GM12801 (cell line): ENCODE measurements around the gene MYMX.

Experiments
- CTCF ChIP-seq: IDR thresholded peaks from one replicate; pipeline ENCODE4 v1.5.1; 2011; ENCODE audit warnings: control low read depth; ENCODE audit not compliant: insufficient read length; ENCODE audit errors: extremely low read depth

MYMX gene

GRCh38 chr6:44233567-44234100 is 16.9 kb downstream of the MYMX start:
- no peak for TF ChIP-seq CTCF

- TF ChIP-seq CTCF: no peak
Observed at GRCh38 chr6:44234101-44235025, 17.6 kb downstream of the MYMX start.

- TF ChIP-seq CTCF: no peak
Observed at GRCh38 chr6:44235269-44235668, 18.5 kb downstream of the MYMX start.

- TF ChIP-seq CTCF: no peak
Observed at GRCh38 chr6:44235891-44236516, 19.3 kb downstream of the MYMX start.

GRCh38 chr6:44237021-44237812 is 20.5 kb downstream of the MYMX start:
- no peak for TF ChIP-seq CTCF

GRCh38 chr6:44237813-44238433 is 21.2 kb downstream of the MYMX start:
- TF ChIP-seq CTCF: peak; percentile 2
